ENCODE data around the gene SAMMSON.

SAMMSON gene

GRCh38 chr3:69976021-69976420, 23.5 kb upstream of the SAMMSON start:
- Histone ChIP-seq H2BK120ac (ENCODE audit: insufficient read depth, low read length, poor library complexity) (no peak overlapping the region), H2AFZ (ENCODE audit: insufficient read depth, low read length, poor library complexity) (no peak overlapping the region), H3K4me1 (ENCODE audit: control insufficient read depth in 1 of 2, insufficient read depth in 2 of 2, low read length in 2 of 2) (no peaks in the 10 kb centered on the region), H3K4me2 (ENCODE audit: low read length) (no peak overlapping the region), H4K91ac (ENCODE audit: low read depth, low read length) (no peak overlapping the region), H3K9ac (ENCODE audit: low read length) (no peak overlapping the region), H3K79me1 (ENCODE audit: low read length) (no peaks in the 10 kb centered on the region), H3K23ac (ENCODE audit: low read length) (no peak overlapping the region), H3K27me3 (ENCODE audit: insufficient read depth, low read length) (peaks cover 5% of the 10 kb centered on the region), H3K27ac (ENCODE audit: low read depth, low read length) (no peak overlapping the region), H4K8ac (ENCODE audit: low read depth, low read length) (no peak overlapping the region), H3K9me3 (ENCODE audit: insufficient read depth, low read depth, low read length) (no peaks in the 10 kb centered on the region), H2AK5ac (ENCODE audit: low read length) (no peak overlapping the region), H2BK12ac (ENCODE audit: low read length) (no peak overlapping the region), H3K18ac (ENCODE audit: low read length) (no peak overlapping the region), H3K4me3 (ENCODE audit: low read depth, low read length) (no peak overlapping the region), H3K4ac (ENCODE audit: low read depth, low read length) (no peak overlapping the region), H2BK5ac (ENCODE audit: low read depth, low read length, poor library complexity) (no peak overlapping the region), H3K14ac (ENCODE audit: low read length) (no peak overlapping the region), H3K79me2 (ENCODE audit: control insufficient read depth, insufficient read depth, low read length, poor library complexity) (no peaks in the 10 kb centered on the region), H4K12ac (ENCODE audit: low read depth, low read length) (no peak overlapping the region), H3K36me3 (ENCODE audit: control insufficient read depth in 1 of 2, insufficient read depth in 2 of 2, low read length in 2 of 2) (no peaks in the 10 kb centered on the region)
- WGBS (ENCODE audit: extremely low coverage, insufficient coverage, insufficient read length) = no CpG with 5 or more reads among the region's 2 CpGs
- no peak for DNase-seq

- Histone ChIP-seq H2BK12ac (ENCODE audit: low read length) (no peak overlapping the region), H3K79me1 (ENCODE audit: low read length) (no peaks in the 10 kb centered on the region), H3K18ac (ENCODE audit: low read length) (no peak overlapping the region), H3K9ac (ENCODE audit: low read length) (no peak overlapping the region), H3K27ac (ENCODE audit: low read depth, low read length) (no peak overlapping the region), H2BK5ac (ENCODE audit: low read depth, low read length, poor library complexity) (no peak overlapping the region), H3K14ac (ENCODE audit: low read length) (no peak overlapping the region), H2AFZ (ENCODE audit: insufficient read depth, low read length, poor library complexity) (no peak overlapping the region), H3K4me1 (ENCODE audit: control insufficient read depth in 1 of 2, insufficient read depth in 2 of 2, low read length in 2 of 2) (no peaks in the 10 kb centered on the region), H3K79me2 (ENCODE audit: control insufficient read depth, insufficient read depth, low read length, poor library complexity) (no peaks in the 10 kb centered on the region), H3K4me3 (ENCODE audit: low read depth, low read length) (no peak overlapping the region), H3K4ac (ENCODE audit: low read depth, low read length) (no peak overlapping the region), H3K27me3 (ENCODE audit: insufficient read depth, low read length) (peaks cover 5% of the 10 kb centered on the region), H4K8ac (ENCODE audit: low read depth, low read length) (no peak overlapping the region), H2BK120ac (ENCODE audit: insufficient read depth, low read length, poor library complexity) (no peak overlapping the region), H3K9me3 (ENCODE audit: insufficient read depth, low read depth, low read length) (peaks cover 2% of the 10 kb centered on the region), H4K12ac (ENCODE audit: low read depth, low read length) (no peak overlapping the region), H4K91ac (ENCODE audit: low read depth, low read length) (no peak overlapping the region), H3K4me2 (ENCODE audit: low read length) (no peak overlapping the region), H2AK5ac (ENCODE audit: low read length) (no peak overlapping the region), H3K36me3 (ENCODE audit: control insufficient read depth in 1 of 2, insufficient read depth in 2 of 2, low read length in 2 of 2) (no peaks in the 10 kb centered on the region), H3K23ac (ENCODE audit: low read length) (no peak overlapping the region)
- no CpG with 5 or more reads among the region's 5 CpGs for WGBS (ENCODE audit: extremely low coverage, insufficient coverage, insufficient read length)
- DNase-seq = no peak
These were observed 15.8 kb upstream of the SAMMSON start for GRCh38 chr3:69983546-69984265.

GRCh38 chr3:69985266-69985665, 14.3 kb upstream of the SAMMSON start:
- DNase-seq = no peak
- Histone ChIP-seq H4K91ac (ENCODE audit: low read depth, low read length) (no peak overlapping the region), H2AK5ac (ENCODE audit: low read length) (no peak overlapping the region), H2BK5ac (ENCODE audit: low read depth, low read length, poor library complexity) (no peak overlapping the region), H3K36me3 (ENCODE audit: control insufficient read depth in 1 of 2, insufficient read depth in 2 of 2, low read length in 2 of 2) (no peaks in the 10 kb centered on the region), H3K14ac (ENCODE audit: low read length) (no peak overlapping the region), H3K4ac (ENCODE audit: low read depth, low read length) (no peak overlapping the region), H3K4me3 (ENCODE audit: low read depth, low read length) (no peak overlapping the region), H4K8ac (ENCODE audit: low read depth, low read length) (no peak overlapping the region), H3K4me1 (ENCODE audit: control insufficient read depth in 1 of 2, insufficient read depth in 2 of 2, low read length in 2 of 2) (no peaks in the 10 kb centered on the region), H3K79me1 (ENCODE audit: low read length) (no peaks in the 10 kb centered on the region), H3K23ac (ENCODE audit: low read length) (no peak overlapping the region), H3K27ac (ENCODE audit: low read depth, low read length) (no peak overlapping the region), H3K9ac (ENCODE audit: low read length) (no peak overlapping the region), H3K4me2 (ENCODE audit: low read length) (no peak overlapping the region), H2BK120ac (ENCODE audit: insufficient read depth, low read length, poor library complexity) (no peak overlapping the region), H3K27me3 (ENCODE audit: insufficient read depth, low read length) (no peaks in the 10 kb centered on the region), H3K9me3 (ENCODE audit: insufficient read depth, low read depth, low read length) (peaks cover 2% of the 10 kb centered on the region), H3K79me2 (ENCODE audit: control insufficient read depth, insufficient read depth, low read length, poor library complexity) (no peaks in the 10 kb centered on the region), H3K18ac (ENCODE audit: low read length) (no peak overlapping the region), H4K12ac (ENCODE audit: low read depth, low read length) (no peak overlapping the region), H2BK12ac (ENCODE audit: low read length) (no peak overlapping the region), H2AFZ (ENCODE audit: insufficient read depth, low read length, poor library complexity) (no peak overlapping the region)
- WGBS (ENCODE audit: extremely low coverage, insufficient coverage, insufficient read length) = no CpG with 5 or more reads among the region's 4 CpGs

GRCh38 chr3:69986419-69986818, 13.1 kb upstream of the SAMMSON start:
- H3K79me2 ChIP-seq (ENCODE audit: control insufficient read depth, insufficient read depth, low read length, poor library complexity) = no peaks in the 10 kb centered on the region
- H3K4ac ChIP-seq (ENCODE audit: low read depth, low read length) = no peak overlapping the region
- no peak overlapping the region for H4K91ac ChIP-seq (ENCODE audit: low read depth, low read length)
- no peaks in the 10 kb centered on the region for H3K4me1 ChIP-seq (ENCODE audit: control insufficient read depth in 1 of 2, insufficient read depth in 2 of 2, low read length in 2 of 2)
- H4K12ac ChIP-seq (ENCODE audit: low read depth, low read length) = no peak overlapping the region
- H3K27me3 ChIP-seq (ENCODE audit: insufficient read depth, low read length) = no peaks in the 10 kb centered on the region
- H3K14ac ChIP-seq (ENCODE audit: low read length) = no peak overlapping the region
- H3K79me1 ChIP-seq (ENCODE audit: low read length) = no peaks in the 10 kb centered on the region
- no peak overlapping the region for H2AFZ ChIP-seq (ENCODE audit: insufficient read depth, low read length, poor library complexity)
- no peaks in the 10 kb centered on the region for H3K36me3 ChIP-seq (ENCODE audit: control insufficient read depth in 1 of 2, insufficient read depth in 2 of 2, low read length in 2 of 2)
- H2BK5ac ChIP-seq (ENCODE audit: low read depth, low read length, poor library complexity) = no peak overlapping the region
- no peak overlapping the region for H3K4me2 ChIP-seq (ENCODE audit: low read length)
- H4K8ac ChIP-seq (ENCODE audit: low read depth, low read length) = no peak overlapping the region
- no peak overlapping the region for H3K9ac ChIP-seq (ENCODE audit: low read length)
- H2AK5ac ChIP-seq (ENCODE audit: low read length) = no peak overlapping the region
- no peak overlapping the region for H2BK12ac ChIP-seq (ENCODE audit: low read length)
- H2BK120ac ChIP-seq (ENCODE audit: insufficient read depth, low read length, poor library complexity) = no peak overlapping the region
- no peak overlapping the region for H3K23ac ChIP-seq (ENCODE audit: low read length)
- WGBS (ENCODE audit: extremely low coverage, insufficient coverage, insufficient read length) = no CpG with 5 or more reads among the region's 6 CpGs
- no peak overlapping the region for H3K27ac ChIP-seq (ENCODE audit: low read depth, low read length)
- H3K4me3 ChIP-seq (ENCODE audit: low read depth, low read length) = no peak overlapping the region
- no peak for DNase-seq
- H3K18ac ChIP-seq (ENCODE audit: low read length) = no peak overlapping the region
- H3K9me3 ChIP-seq (ENCODE audit: insufficient read depth, low read depth, low read length) = peaks cover 2% of the 10 kb centered on the region

Data from trophoblast cell (in vitro differentiated cells and primary cell).